NCI-H2107 treated with DMSO at 0.1 percent for 48 hours (cell line): Measurements from ENCODE around the gene MGAT5.

Experiments
- DNase-seq: peaks from one replicate; lab custom pipeline; 2025; ENCODE audit not compliant: unreplicated experiment; lab: John Stamatoyannopoulos, UW

MGAT5 gene

GRCh38 chr2:134491022-134491421 is 237.2 kb downstream of the MGAT5 start:
- DNase-seq, result no peak

GRCh38 chr2:134491771-134492441 is 238.0 kb downstream of the MGAT5 start:
- DNase-seq, result peak; percentile 84

- DNase-seq, result no peak
Observed at GRCh38 chr2:134493797-134494196, 239.9 kb downstream of the MGAT5 start.

GRCh38 chr2:134498654-134499053 is 244.8 kb downstream of the MGAT5 start:
- DNase-seq, result no peak

- no peak for DNase-seq
Observed at GRCh38 chr2:134499307-134499926, 245.5 kb downstream of the MGAT5 start.

GRCh38 chr2:134500211-134500935 is 246.5 kb downstream of the MGAT5 start:
- DNase-seq, result no peak

GRCh38 chr2:134501476-134502091 is 247.7 kb downstream of the MGAT5 start:
- no peak for DNase-seq

- no peak for DNase-seq
Observed at GRCh38 chr2:134502104-134502503, 248.2 kb downstream of the MGAT5 start.
